ENCODE results near the gene FBH1. TPM values are rescaled to one million over a fixed set of nuclear protein-coding genes. Genes with fewer than 3 reads are reported as not detected.

Gene FBH1
- total and polyA plus RNA-seq, 9 of the 15 experiments (the other 6 are each of a cell fraction or from before 2014, with no cell fraction given): 13.4 to 108 (median 77.8) TPM

GRCh38 chr10:5975641-5976473, 85.8 kb downstream of the FBH1 start (continued):
- TF ChIP-seq UBTF (IDR thresholded peaks at IDR 0.05; ENCODE audit: borderline replicate concordance in 1 of 2, low read depth in 2 of 2, low read length in 2 of 2) (no peak), NFYB (IDR thresholded peaks at IDR 0.05; ENCODE audit: extremely low read depth, insufficient read length) (no peak), NR1H2 (CRISPR knock-in tag; IDR thresholded peaks at IDR 0.05) (no peak), ZNF140 (CRISPR knock-in tag; IDR thresholded peaks at IDR 0.05) (no peak), POLR2G (IDR thresholded peaks at IDR 0.05; ENCODE audit: low read depth, low read length) (no peak), ZNF449 (CRISPR knock-in tag; IDR thresholded peaks at IDR 0.05) (no peak), SRF (CRISPR knock-in tag; IDR thresholded peaks at IDR 0.05) (no peak), GATAD2A (IDR thresholded peaks at IDR 0.05) (no peak), PYGO2 (tag; IDR thresholded peaks at IDR 0.05) (no peak), HSF4 (CRISPR knock-in tag; IDR thresholded peaks at IDR 0.05; ENCODE audit: borderline replicate concordance) (no peak), SLC30A9 (CRISPR knock-in tag; IDR thresholded peaks at IDR 0.05) (no peak), CSDE1 (IDR thresholded peaks at IDR 0.05) (no peak), NFRKB (IDR thresholded peaks at IDR 0.05; ENCODE audit: low read depth) (no peak), ASH1L (IDR thresholded peaks at IDR 0.05; ENCODE audit: borderline replicate concordance, low read depth, partially characterized antibody) (no peak), ZNF780A (CRISPR knock-in tag; IDR thresholded peaks at IDR 0.05) (no peak), MAFK (IDR thresholded peaks at IDR 0.05; ENCODE audit: low read length) (no peak), JUN (IDR thresholded peaks at IDR 0.05; ENCODE audit: borderline replicate concordance, low read depth, low read length) (no peak), JUN (CRISPR knock-in tag; IDR thresholded peaks at IDR 0.05; ENCODE audit: borderline replicate concordance) (no peak), NR3C1 (CRISPR knock-in tag; IDR thresholded peaks at IDR 0.05) (no peak), HNRNPLL (IDR thresholded peaks at IDR 0.05; ENCODE audit: low read depth, low read length, poor library complexity, severe bottlenecking) (no peak), MXD1 (CRISPR knock-in tag; IDR thresholded peaks at IDR 0.05; ENCODE audit: borderline replicate concordance, poor library complexity, severe bottlenecking) (no peak), TBP (optimal IDR thresholded peaks at IDR 0.05; ENCODE audit: low read depth, low read length) (no peak), ZNF316 (IDR thresholded peaks at IDR 0.05) (peak; percentile 41; the same call in 1 of the 2 replicates)

Data from K562 (cell line).